Panc1 (cell line): ENCODE results near the gene CWH43.

Source experiments
- POLR2AphosphoS5 ChIP-seq: IDR thresholded peaks from 2 replicates; pipeline ENCODE4 v1.6.1; 2012; ENCODE audit warnings: mild to moderate bottlenecking, low read depth, low read length, moderate library complexity
- TF ChIP-seq, protein P1 (sequence below): fragments of 450-650 bp; IDR thresholded peaks from 2 replicates; pipeline ENCODE4 v1.5.1; 2017; ENCODE audit warnings: mild to moderate bottlenecking

GRCh38 chr4:49063670-49064069 lies 77.6 kb downstream of the CWH43 start:
- TF ChIP-seq POLR2AphosphoS5: no peak
- TF ChIP-seq, protein P1, sequence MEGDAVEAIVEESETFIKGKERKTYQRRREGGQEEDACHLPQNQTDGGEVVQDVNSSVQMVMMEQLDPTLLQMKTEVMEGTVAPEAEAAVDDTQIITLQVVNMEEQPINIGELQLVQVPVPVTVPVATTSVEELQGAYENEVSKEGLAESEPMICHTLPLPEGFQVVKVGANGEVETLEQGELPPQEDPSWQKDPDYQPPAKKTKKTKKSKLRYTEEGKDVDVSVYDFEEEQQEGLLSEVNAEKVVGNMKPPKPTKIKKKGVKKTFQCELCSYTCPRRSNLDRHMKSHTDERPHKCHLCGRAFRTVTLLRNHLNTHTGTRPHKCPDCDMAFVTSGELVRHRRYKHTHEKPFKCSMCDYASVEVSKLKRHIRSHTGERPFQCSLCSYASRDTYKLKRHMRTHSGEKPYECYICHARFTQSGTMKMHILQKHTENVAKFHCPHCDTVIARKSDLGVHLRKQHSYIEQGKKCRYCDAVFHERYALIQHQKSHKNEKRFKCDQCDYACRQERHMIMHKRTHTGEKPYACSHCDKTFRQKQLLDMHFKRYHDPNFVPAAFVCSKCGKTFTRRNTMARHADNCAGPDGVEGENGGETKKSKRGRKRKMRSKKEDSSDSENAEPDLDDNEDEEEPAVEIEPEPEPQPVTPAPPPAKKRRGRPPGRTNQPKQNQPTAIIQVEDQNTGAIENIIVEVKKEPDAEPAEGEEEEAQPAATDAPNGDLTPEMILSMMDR: no peak
